HCT116 (cell line): ENCODE results near the gene BICRA.

ENCODE experiments used
- EGR1 ChIP-seq: IDR thresholded peaks from 2 replicates; pipeline ENCODE4 v1.6.1; 2012; ENCODE audit warnings: low read depth
- TF ChIP-seq, protein P1 (sequence below), 3 experiments: fragments of 200-600 bp in 1 of 3; sonication (generic) in 1 of 3; IDR thresholded peaks in 2 of 3; conservative IDR thresholded peaks in 1 of 3; 2 replicates each; pipeline ENCODE4 v1.5.1; 2012 to 2017; ENCODE audit warnings: low read depth in 2 of 3, low read length in 2 of 3, antibody characterized with exemption in 1 of 3, borderline replicate concordance in 1 of 3, control low read depth in 1 of 3, mild to moderate bottlenecking in 1 of 3, mixed read lengths in 1 of 3, mixed run types in 1 of 3, moderate library complexity in 1 of 3; ENCODE audit not compliant: insufficient read depth in 1 of 3

DNA sequence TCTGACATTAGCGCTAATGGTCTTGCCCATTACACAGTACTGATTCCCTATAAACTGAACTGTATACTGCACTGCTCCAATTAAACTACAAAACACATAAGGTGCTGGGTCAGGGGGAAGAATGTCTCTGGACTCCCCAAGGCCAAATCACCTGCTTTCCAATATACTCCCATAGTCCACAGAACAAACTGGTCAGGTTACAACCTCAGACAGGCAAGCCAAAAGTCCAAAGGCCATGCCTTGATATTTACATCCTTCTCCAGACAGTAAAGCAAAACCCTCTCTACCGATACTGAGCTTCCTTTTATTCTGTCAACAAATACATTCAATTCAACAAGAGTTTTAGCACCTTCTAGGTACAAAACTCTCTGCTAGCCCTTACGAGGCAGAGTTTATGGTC lies 44.9 kb upstream of the BICRA start:
- TF ChIP-seq EGR1 = no peak
- TF ChIP-seq, protein P1, sequence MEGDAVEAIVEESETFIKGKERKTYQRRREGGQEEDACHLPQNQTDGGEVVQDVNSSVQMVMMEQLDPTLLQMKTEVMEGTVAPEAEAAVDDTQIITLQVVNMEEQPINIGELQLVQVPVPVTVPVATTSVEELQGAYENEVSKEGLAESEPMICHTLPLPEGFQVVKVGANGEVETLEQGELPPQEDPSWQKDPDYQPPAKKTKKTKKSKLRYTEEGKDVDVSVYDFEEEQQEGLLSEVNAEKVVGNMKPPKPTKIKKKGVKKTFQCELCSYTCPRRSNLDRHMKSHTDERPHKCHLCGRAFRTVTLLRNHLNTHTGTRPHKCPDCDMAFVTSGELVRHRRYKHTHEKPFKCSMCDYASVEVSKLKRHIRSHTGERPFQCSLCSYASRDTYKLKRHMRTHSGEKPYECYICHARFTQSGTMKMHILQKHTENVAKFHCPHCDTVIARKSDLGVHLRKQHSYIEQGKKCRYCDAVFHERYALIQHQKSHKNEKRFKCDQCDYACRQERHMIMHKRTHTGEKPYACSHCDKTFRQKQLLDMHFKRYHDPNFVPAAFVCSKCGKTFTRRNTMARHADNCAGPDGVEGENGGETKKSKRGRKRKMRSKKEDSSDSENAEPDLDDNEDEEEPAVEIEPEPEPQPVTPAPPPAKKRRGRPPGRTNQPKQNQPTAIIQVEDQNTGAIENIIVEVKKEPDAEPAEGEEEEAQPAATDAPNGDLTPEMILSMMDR (IDR thresholded peaks at IDR 0.05 in 2 of 3, conservative IDR thresholded peaks at IDR 0.05 in 1 of 3; ENCODE audit: borderline replicate concordance in 1 of 3, insufficient read depth in 1 of 3, low read depth in 2 of 3, low read length in 2 of 3) = no peak
